B cell (primary cell): ENCODE measurements around the gene MCOLN1.

Experiments used
- CTCF ChIP-seq: fragments of 200-600 bp; IDR thresholded peaks from one replicate; pipeline ENCODE4 v1.8.0; 2022; ENCODE audit warnings: antibody characterized with exemption, mild to moderate bottlenecking
- EZH2 ChIP-seq: IDR thresholded peaks from 2 replicates; pipeline ENCODE4 v1.6.1; 2012; ENCODE audit warnings: borderline replicate concordance, low read depth, mild to moderate bottlenecking, moderate library complexity, low read length; ENCODE audit not compliant: insufficient read depth, poor library complexity, severe bottlenecking

GRCh38 chr19:7549429-7550148 lies 27.2 kb downstream of the MCOLN1 start:
- TF ChIP-seq CTCF (no peak), EZH2 (no peak)
